SIG-M5 treated with dmso at 0.1 percent for 504 hours (cell line): ENCODE measurements around the gene EYS.

Source experiments
- DNase-seq: peaks from one replicate; lab custom pipeline; 2025; ENCODE audit not compliant: unreplicated experiment; lab: John Stamatoyannopoulos, UW

The EYS gene

GRCh38 chr6:65248101-65248610 is 458.9 kb downstream of the EYS start:
- DNase-seq, result no peak

GRCh38 chr6:65231616-65232015 is 475.4 kb downstream of the EYS start:
- DNase-seq, result no peak

GRCh38 chr6:65229825-65230224 is 477.2 kb downstream of the EYS start:
- DNase-seq, result no peak

- no peak for DNase-seq
Measured at GRCh38 chr6:65221153-65221552, 485.9 kb downstream of the EYS start.

GRCh38 chr6:65202738-65203137 is 504.3 kb downstream of the EYS start:
- no peak for DNase-seq

- DNase-seq, result no peak
Measured at GRCh38 chr6:65199683-65200082, 507.3 kb downstream of the EYS start.

GRCh38 chr6:65199121-65199520 is 507.9 kb downstream of the EYS start:
- no peak for DNase-seq

GRCh38 chr6:65191471-65191870 is 515.6 kb downstream of the EYS start:
- no peak for DNase-seq

GRCh38 chr6:65189236-65189881 is 517.7 kb downstream of the EYS start:
- DNase-seq, result no peak

- no peak for DNase-seq
Measured at GRCh38 chr6:65186826-65187225, 520.2 kb downstream of the EYS start.

GRCh38 chr6:65182681-65183080 is 524.3 kb downstream of the EYS start:
- no peak for DNase-seq

- DNase-seq, result no peak
Measured at GRCh38 chr6:65170273-65170672, 536.8 kb downstream of the EYS start.

GRCh38 chr6:65161661-65162060 is 545.4 kb downstream of the EYS start:
- no peak for DNase-seq

GRCh38 chr6:65157025-65157424 is 550.0 kb downstream of the EYS start:
- DNase-seq, result no peak

- DNase-seq, result no peak
Measured at GRCh38 chr6:65155083-65155482, 551.9 kb downstream of the EYS start.

GRCh38 chr6:65149841-65150240 is 557.2 kb downstream of the EYS start:
- no peak for DNase-seq

- no peak for DNase-seq
Measured at GRCh38 chr6:65148839-65149238, 558.2 kb downstream of the EYS start.

GRCh38 chr6:65135567-65135966 is 571.5 kb downstream of the EYS start:
- DNase-seq, result no peak

- no peak for DNase-seq
Measured at GRCh38 chr6:65126667-65127066, 580.4 kb downstream of the EYS start.

GRCh38 chr6:65123521-65123920 is 583.5 kb downstream of the EYS start:
- DNase-seq, result no peak

- no peak for DNase-seq
Measured at GRCh38 chr6:65117817-65118409, 589.1 kb downstream of the EYS start.

- DNase-seq, result no peak
Measured at GRCh38 chr6:65116326-65116725, 590.7 kb downstream of the EYS start.

GRCh38 chr6:65113581-65113980 is 593.4 kb downstream of the EYS start:
- DNase-seq, result no peak
